ENCODE results near the gene C12orf75. TPM values are rescaled to one million over a fixed set of nuclear protein-coding genes. Genes with fewer than 3 reads are reported as not detected.

Gene C12orf75
- total RNA-seq, 1 experiment from 2014 or later: 1.3 TPM

- H3K79me2 ChIP-seq (ENCODE audit: low read depth): no peaks in the 10 kb centered on the region
These were observed 25.3 kb downstream of the C12orf75 start for GRCh38 chr12:105355752-105356151.

GRCh38 chr12:105357162-105357691 is 26.7 kb downstream of the C12orf75 start:
- H3K27me3 ChIP-seq (ENCODE audit: insufficient read depth, low read depth): 0 out of 2 replicates have a peak, but pooled peaks cover 14% of the 10 kb centered on the region
- no peak overlapping the region for H3K4me3 ChIP-seq
- POLR2A ChIA-PET (ENCODE audit: unreplicated experiment): interaction anchor here (0.6 kb wide), 1 partner anchor 792 kb away, joined by 5 read pairs; no protein-coding TSS in a partner anchor
- no peaks in the 10 kb centered on the region for H3K4me1 ChIP-seq (replicated peaks; ENCODE audit: insufficient read depth)
- no peaks in the 10 kb centered on the region for H3K36me3 ChIP-seq (ENCODE audit: low read depth)
- H3K79me2 ChIP-seq (ENCODE audit: low read depth): no peaks in the 10 kb centered on the region
- H3K9me2 ChIP-seq (ENCODE audit: insufficient read depth): no peaks in the 10 kb centered on the region
- CTCF ChIA-PET: no interaction called here
- H3K27ac ChIP-seq: no peak overlapping the region
- H3K4me2 ChIP-seq: no peak overlapping the region
- H3K9me3 ChIP-seq (ENCODE audit: insufficient read depth, low read depth): no peaks in the 10 kb centered on the region
- no peak overlapping the region for H2AFZ ChIP-seq
- no peaks in the 10 kb centered on the region for H4K20me1 ChIP-seq (ENCODE audit: insufficient read depth)
- intact Hi-C loops (cut with micrococcal nuclease; ENCODE audit: unreplicated experiment): no loop called here
- H3F3A ChIP-seq (ENCODE audit: insufficient read depth, low read depth): no peaks in the 10 kb centered on the region
- no peak for TF ChIP-seq EZH2 (IDR thresholded peaks at IDR 0.05; ENCODE audit: low read depth)
- no peak for DNase-seq
- no TSS peak for BruUV-seq (replicated peaks)

More at GRCh38 chr12:105355752-105356151, 25.3 kb downstream of the C12orf75 start:
- no peak for DNase-seq
- H3F3A ChIP-seq (ENCODE audit: insufficient read depth, low read depth): no peaks in the 10 kb centered on the region
- H3K36me3 ChIP-seq (ENCODE audit: low read depth): no peaks in the 10 kb centered on the region
- no peaks in the 10 kb centered on the region for H4K20me1 ChIP-seq (ENCODE audit: insufficient read depth)
- intact Hi-C loops (cut with micrococcal nuclease; ENCODE audit: unreplicated experiment): no loop called here
- CTCF ChIA-PET: interaction anchor here (0.5 kb wide), 1 partner anchor 22 kb away, joined by 3 read pairs; no protein-coding TSS in a partner anchor
- H3K27ac ChIP-seq: no peak overlapping the region
- 0 out of 2 replicates have a peak, but pooled peaks cover 14% of the 10 kb centered on the region for H3K27me3 ChIP-seq (ENCODE audit: insufficient read depth, low read depth)
- no TSS peak for BruUV-seq (replicated peaks)
- no peaks in the 10 kb centered on the region for H3K9me2 ChIP-seq (ENCODE audit: insufficient read depth)
- TF ChIP-seq CTCF (conservative IDR thresholded peaks at IDR 0.05) (no peak), EZH2 (IDR thresholded peaks at IDR 0.05; ENCODE audit: low read depth) (no peak)
- no peaks in the 10 kb centered on the region for H3K4me1 ChIP-seq (replicated peaks; ENCODE audit: insufficient read depth)
- H3K4me3 ChIP-seq: no peak overlapping the region
- H3K4me2 ChIP-seq: no peak overlapping the region
- no peaks in the 10 kb centered on the region for H3K9me3 ChIP-seq (ENCODE audit: insufficient read depth, low read depth)
- POLR2A ChIA-PET (ENCODE audit: unreplicated experiment): no interaction called here
- no peak overlapping the region for H2AFZ ChIP-seq

DNA sequence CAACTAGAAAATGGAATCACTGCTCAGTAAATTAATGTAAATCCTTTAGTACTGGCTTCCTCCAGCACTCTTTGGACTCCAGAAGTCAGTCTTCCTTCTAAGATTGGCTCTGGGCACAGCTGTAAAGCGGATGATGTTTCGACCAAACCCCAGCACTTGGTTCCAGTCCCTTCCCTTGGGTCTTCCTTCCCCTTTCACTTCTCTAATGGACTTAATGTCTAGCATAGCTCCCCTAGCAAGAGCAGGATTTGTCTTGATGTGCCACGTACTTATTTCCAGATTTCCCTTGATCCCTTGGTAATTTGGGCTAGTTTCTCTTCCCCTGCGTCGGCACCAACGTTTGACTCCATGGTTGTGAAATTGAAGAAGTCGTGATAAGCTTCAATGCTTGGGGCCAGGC is 28.3 kb downstream of the C12orf75 start:
- Histone ChIP-seq H3F3A (ENCODE audit: insufficient read depth, low read depth) (no peaks in the 10 kb centered on the region), H3K79me2 (ENCODE audit: low read depth) (no peaks in the 10 kb centered on the region), H3K9me3 (ENCODE audit: insufficient read depth, low read depth) (no peaks in the 10 kb centered on the region), H3K27ac (no peak overlapping the region), H3K27me3 (ENCODE audit: insufficient read depth, low read depth) (0 out of 2 replicates have a peak, but pooled peaks cover 11% of the 10 kb centered on the region), H4K20me1 (ENCODE audit: insufficient read depth) (no peaks in the 10 kb centered on the region), H3K9me2 (ENCODE audit: insufficient read depth) (no peaks in the 10 kb centered on the region), H3K4me1 (replicated peaks; ENCODE audit: insufficient read depth) (no peaks in the 10 kb centered on the region), H3K4me3 (no peak overlapping the region), H3K4me2 (no peak overlapping the region), H2AFZ (no peak overlapping the region), H3K36me3 (ENCODE audit: low read depth) (no peaks in the 10 kb centered on the region)
- POLR2A ChIA-PET (ENCODE audit: unreplicated experiment): no interaction called here
- CTCF ChIA-PET: no interaction called here
- no peak for DNase-seq
- no peak for TF ChIP-seq EZH2 (IDR thresholded peaks at IDR 0.05; ENCODE audit: low read depth)
- TF ChIP-seq CTCF (conservative IDR thresholded peaks at IDR 0.05): no peak
- intact Hi-C loops (cut with micrococcal nuclease; ENCODE audit: unreplicated experiment): no loop called here
- BruUV-seq (replicated peaks): no TSS peak

DNA sequence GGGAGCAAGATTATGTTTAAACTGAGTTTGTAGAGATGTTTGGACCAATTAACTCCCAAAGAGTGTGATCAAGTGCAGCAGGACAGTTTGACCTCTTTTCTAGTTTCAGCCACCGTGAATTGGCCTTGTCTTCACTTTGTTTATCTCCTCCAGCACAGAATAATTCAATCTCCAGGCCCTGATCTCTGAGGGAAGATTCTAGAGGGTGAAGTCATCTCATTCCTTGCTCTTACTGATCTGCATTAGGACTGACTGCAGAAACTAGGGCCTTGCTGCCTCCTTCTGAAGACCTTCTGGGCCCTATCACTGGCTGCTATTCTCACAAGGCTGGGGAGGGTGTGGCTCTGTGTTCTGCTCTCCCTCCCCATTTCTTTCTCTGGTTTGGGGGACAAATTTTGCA is 29.4 kb downstream of the C12orf75 start:
- Histone ChIP-seq H3K4me2 (no peak overlapping the region), H4K20me1 (ENCODE audit: insufficient read depth) (no peaks in the 10 kb centered on the region), H3K27ac (no peak overlapping the region), H3K9me2 (ENCODE audit: insufficient read depth) (no peaks in the 10 kb centered on the region), H3K36me3 (ENCODE audit: low read depth) (no peaks in the 10 kb centered on the region), H3K4me3 (no peak overlapping the region), H3K4me1 (replicated peaks; ENCODE audit: insufficient read depth) (no peaks in the 10 kb centered on the region), H3K79me2 (ENCODE audit: low read depth) (no peaks in the 10 kb centered on the region), H2AFZ (no peak overlapping the region), H3F3A (ENCODE audit: insufficient read depth, low read depth) (no peaks in the 10 kb centered on the region), H3K9me3 (ENCODE audit: insufficient read depth, low read depth) (no peaks in the 10 kb centered on the region), H3K27me3 (ENCODE audit: insufficient read depth, low read depth) (0 out of 2 replicates have a peak, but pooled peaks cover 11% of the 10 kb centered on the region)
- no peak for DNase-seq
- ChIA-PET POLR2A (ENCODE audit: unreplicated experiment) (no interaction called here), CTCF (no interaction called here)
- no TSS peak for BruUV-seq (replicated peaks)
- intact Hi-C loops (cut with micrococcal nuclease; ENCODE audit: unreplicated experiment): no loop called here
- no peak for TF ChIP-seq EZH2 (IDR thresholded peaks at IDR 0.05; ENCODE audit: low read depth)
- TF ChIP-seq CTCF (conservative IDR thresholded peaks at IDR 0.05): no peak
